Suprapubic skin (tissue), 3 donors: Measurements from ENCODE around the gene ELP5.

Experiments used
- EP300 ChIP-seq: sonication (generic); formaldehyde crosslinking; IDR thresholded peaks from one replicate; pipeline ENCODE4 v1.6.1; 2017; ENCODE audit warnings: antibody characterized with exemption
- POLR2A ChIP-seq, 2 donors: fragments of 450-650 bp; IDR thresholded peaks; one replicate each; pipeline ENCODE4 v1.6.1; 2017; ENCODE audit warnings: antibody characterized with exemption in 2 of 2, mild to moderate bottlenecking in 2 of 2, moderate library complexity in 2 of 2
- TF ChIP-seq, protein P1 (sequence below), 2 donors: fragments of 200-600 bp in 1 of 2; fragments of 450-650 bp in 1 of 2; sonication (generic) in 1 of 2; IDR thresholded peaks; one replicate each; pipeline ENCODE4 v1.5.1; 2016 to 2019; ENCODE audit warnings: antibody characterized with exemption in 2 of 2, mild to moderate bottlenecking in 1 of 2, moderate library complexity in 1 of 2

DNA sequence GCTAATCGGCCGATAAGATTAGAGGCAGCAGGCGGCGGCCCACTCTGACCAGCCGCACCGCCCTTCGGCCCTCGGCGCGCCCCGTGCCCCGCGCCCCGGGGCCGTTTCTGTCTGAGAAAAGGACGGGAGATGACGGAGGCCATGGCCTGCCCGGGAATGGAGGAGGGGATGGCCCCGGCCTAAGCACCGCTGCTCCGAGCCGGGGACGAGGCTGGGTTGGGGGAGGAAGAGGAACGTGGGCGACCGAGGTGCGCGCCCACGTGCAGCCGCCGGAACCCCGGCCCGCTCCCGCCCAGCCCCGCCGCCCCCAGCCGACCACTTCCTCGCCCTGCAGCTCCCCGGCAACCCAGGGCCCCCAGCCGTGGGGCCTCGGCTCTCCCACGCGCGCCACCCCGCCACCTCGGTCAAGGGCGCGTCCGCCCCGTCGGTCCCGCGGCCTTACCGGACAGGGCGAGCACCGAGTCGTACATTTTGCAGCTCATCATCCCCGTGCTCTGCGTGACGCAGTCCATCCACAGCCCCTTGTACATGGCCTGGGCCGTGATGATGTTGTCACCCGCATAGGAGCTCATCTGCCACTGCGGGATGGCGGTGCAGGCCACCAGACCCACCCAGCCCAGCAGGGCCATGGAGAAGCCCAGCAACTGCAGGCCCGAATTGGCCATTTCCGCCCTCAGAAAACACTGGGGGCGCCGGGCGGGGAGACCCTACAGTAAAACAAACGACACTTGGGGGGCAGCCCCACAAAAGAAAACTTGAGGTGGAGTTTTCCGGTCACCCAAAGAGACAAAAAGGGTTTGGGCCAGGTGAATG is 9.6 kb downstream of the ELP5 start:
- TF ChIP-seq, protein P1, sequence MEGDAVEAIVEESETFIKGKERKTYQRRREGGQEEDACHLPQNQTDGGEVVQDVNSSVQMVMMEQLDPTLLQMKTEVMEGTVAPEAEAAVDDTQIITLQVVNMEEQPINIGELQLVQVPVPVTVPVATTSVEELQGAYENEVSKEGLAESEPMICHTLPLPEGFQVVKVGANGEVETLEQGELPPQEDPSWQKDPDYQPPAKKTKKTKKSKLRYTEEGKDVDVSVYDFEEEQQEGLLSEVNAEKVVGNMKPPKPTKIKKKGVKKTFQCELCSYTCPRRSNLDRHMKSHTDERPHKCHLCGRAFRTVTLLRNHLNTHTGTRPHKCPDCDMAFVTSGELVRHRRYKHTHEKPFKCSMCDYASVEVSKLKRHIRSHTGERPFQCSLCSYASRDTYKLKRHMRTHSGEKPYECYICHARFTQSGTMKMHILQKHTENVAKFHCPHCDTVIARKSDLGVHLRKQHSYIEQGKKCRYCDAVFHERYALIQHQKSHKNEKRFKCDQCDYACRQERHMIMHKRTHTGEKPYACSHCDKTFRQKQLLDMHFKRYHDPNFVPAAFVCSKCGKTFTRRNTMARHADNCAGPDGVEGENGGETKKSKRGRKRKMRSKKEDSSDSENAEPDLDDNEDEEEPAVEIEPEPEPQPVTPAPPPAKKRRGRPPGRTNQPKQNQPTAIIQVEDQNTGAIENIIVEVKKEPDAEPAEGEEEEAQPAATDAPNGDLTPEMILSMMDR (IDR thresholded peaks at IDR 0.05) = no peak
- TF ChIP-seq POLR2A (IDR thresholded peaks at IDR 0.05) = no peak
- no peak for TF ChIP-seq EP300
